Spleen (tissue), 11 donors: Measurements from ENCODE around the gene TEX14. TPM values are rescaled to one million over a fixed set of nuclear protein-coding genes. Genes with fewer than 3 reads are reported as not detected.

Experiments
- DNase-seq: peaks from one replicate; pipeline ENCODE4 v3.0.0-alpha.2; 2020
- H3K27ac ChIP-seq, 8 donors: fragments of 200-600 bp; sonication (generic) in 7 of 8; 1 replicate in 4 of 8; 2 replicates in 4 of 8; pipeline versions ENCODE4 v1.5.0 to v1.8.0; 2016 to 2021; ENCODE audit warnings: inconsistent platforms in 4 of 8, mild to moderate bottlenecking in 4 of 8, moderate library complexity in 1 of 8
- H3K27me3 ChIP-seq, 7 donors: fragments of 200-600 bp; sonication (generic) in 6 of 7; replicated peaks in 1 of 7; 1 replicate in 4 of 7; 2 replicates in 3 of 7; pipeline versions ENCODE4 v1.5.0 to v1.8.0; 2016 to 2021; ENCODE audit warnings: inconsistent platforms in 3 of 7, mild to moderate bottlenecking in 1 of 7
- H3K36me3 ChIP-seq, 6 donors: fragments of 200-600 bp; sonication (generic) in 5 of 6; 1 replicate in 4 of 6; 2 replicates in 2 of 6; pipeline versions ENCODE4 v1.5.0 to v1.8.0; 2016 to 2021; ENCODE audit warnings: inconsistent platforms in 2 of 6
- H3K4me1 ChIP-seq, 6 donors: fragments of 200-600 bp; sonication (generic) in 5 of 6; 1 replicate in 3 of 6; 2 replicates in 3 of 6; pipeline versions ENCODE4 v1.5.0 to v1.8.0; 2016 to 2021; ENCODE audit warnings: inconsistent platforms in 3 of 6
- H3K4me3 ChIP-seq, 8 donors: fragments of 200-600 bp; sonication (generic) in 7 of 8; 1 replicate in 4 of 8; 2 replicates in 4 of 8; pipeline versions ENCODE4 v1.5.0 to v1.8.0; 2016 to 2021; ENCODE audit warnings: inconsistent platforms in 4 of 8, mild to moderate bottlenecking in 4 of 8, moderate library complexity in 2 of 8
- H3K9me3 ChIP-seq, 8 donors: fragments of 200-600 bp; sonication (generic) in 7 of 8; 1 replicate in 4 of 8; 2 replicates in 4 of 8; pipeline versions ENCODE4 v1.5.0 to v1.8.0; 2016 to 2021; ENCODE audit warnings: inconsistent platforms in 4 of 8
- CTCF ChIP-seq, 11 experiments: fragments of 200-600 bp in 7 of 11; fragments of 450-650 bp in 4 of 11; sonication (generic) in 4 of 11; IDR thresholded peaks in 8 of 11; conservative IDR thresholded peaks in 3 of 11; 1 replicate in 7 of 11; 2 replicates in 4 of 11; pipeline versions ENCODE4 v1.4.0 to v1.8.0; 2016 to 2021; ENCODE audit warnings: antibody characterized with exemption in 11 of 11, inconsistent platforms in 4 of 11, mild to moderate bottlenecking in 1 of 11
- POLR2A ChIP-seq, 3 donors: fragments of 450-650 bp; IDR thresholded peaks; one replicate each; pipeline ENCODE4 v1.5.1; 2017; ENCODE audit warnings: antibody characterized with exemption in 3 of 3, mild to moderate bottlenecking in 1 of 3
- POLR2AphosphoS5 ChIP-seq, 3 donors: sonication (generic); formaldehyde crosslinking; IDR thresholded peaks; one replicate each; pipeline ENCODE4 v1.5.1; 2017; ENCODE audit warnings: antibody characterized with exemption in 3 of 3
- WGBS, 5 donors: extraction: QIAGEN DNeasy Blood & Tissue Kit in 3 of 5; methylation state at CpG; one replicate each; pipeline versions ENCODE4 v1.1.5 to v1.1.7; 2013 to 2018; 5-methylcytosine and 5-hydroxymethylcytosine counted together
- intact Hi-C: fragments of 100-400 bp; cut with DNase I; formaldehyde crosslinking; loops from one replicate; pipeline ENCODE4 v1.15.0; 2023; ENCODE audit warnings: low total_unique reads
- polyA plus RNA-seq, 3 donors: library from polyadenylated mRNA; stranded (reverse); fragments of 200-250 nt; gene quantifications; one replicate each; pipeline ENCODE4 v1.2.1, GENCODE V29; 2013
- total RNA-seq, 7 donors: library from RNA; depleted of rRNA in 3 of 7; stranded (reverse); fragments of >200 nt in 3 of 7; fragmentation: NEBNext Ultra II Directional in 4 of 7; extraction: Animal tissue kit (Norgen Biotek cat#: 25700) in 4 of 7; gene quantifications; one replicate each; pipeline versions ENCODE4 v1.1.0 to v1.2.1, GENCODE V29; 2016 to 2021
- donor health status: healthy with polysubstance abuse.
- donor health status: DM: no; HTN: no; CAD: no; lungs with moderate emphysema.
- donor health status: DM: no; HTN: no; CAD: no.
- donor health status: Bipolar disorder and iron deficiency.
- donor health status: healthy.
- donor health status: DM: no; HTN: no; CAD: no.
- donor health status: DM: yes; HTN: yes; CAD: no.

TEX14 gene
- total and polyA plus RNA-seq, 10 donors = 0.17 to 0.70 (median 0.39) TPM; not detected in 1

- 84 to 96% (median 95%) methylated on average over 2 of the region's 2 CpGs for WGBS, 5 donors
- no peak for DNase-seq
- H3K9me3 ChIP-seq = no peaks in the 10 kb centered on the region
- peaks cover 0 to 4% (median 0%) of the 10 kb centered on the region in 6 donors for H3K4me1 ChIP-seq
- H3K27me3 ChIP-seq = no peaks in the 10 kb centered on the region
- no peak for TF ChIP-seq POLR2A (IDR thresholded peaks at IDR 0.05)
- no peak for TF ChIP-seq POLR2AphosphoS5 (IDR thresholded peaks at IDR 0.05)
- no peak for TF ChIP-seq CTCF (IDR thresholded peaks at IDR 0.05 in 8 of 11, conservative IDR thresholded peaks at IDR 0.05 in 3 of 11)
- no peaks in the 10 kb centered on the region for H3K36me3 ChIP-seq
- no peak overlapping the region for H3K27ac ChIP-seq
- intact Hi-C loops = no loop called here
- H3K4me3 ChIP-seq = no peak overlapping the region
Observed at GRCh38 chr17:58580671-58581070, 111.2 kb downstream of the TEX14 start.

GRCh38 chr17:58577696-58578095, 114.1 kb downstream of the TEX14 start:
- peak in 10 of 11 experiments; percentile 12 to 65 (median 54) for TF ChIP-seq CTCF (IDR thresholded peaks at IDR 0.05 in 8 of 11, conservative IDR thresholded peaks at IDR 0.05 in 3 of 11)
- no peak for TF ChIP-seq POLR2AphosphoS5 (IDR thresholded peaks at IDR 0.05)
- TF ChIP-seq POLR2A (IDR thresholded peaks at IDR 0.05) = no peak
- Histone ChIP-seq H3K9me3 (no peaks in the 10 kb centered on the region), H3K27me3 (no peaks in the 10 kb centered on the region), H3K4me1 (peaks cover 0 to 4% (median 0%) of the 10 kb centered on the region in 6 donors), H3K4me3 (no peak overlapping the region), H3K27ac (no peak overlapping the region), H3K36me3 (no peaks in the 10 kb centered on the region)
- intact Hi-C loops = no loop called here
- WGBS, 5 donors = 10 to 29% (median 24%) methylated on average over 7 of the region's 7 CpGs
- peak; percentile 74 for DNase-seq

- 55 to 69% (median 64%) methylated on average over 3 of the region's 3 CpGs for WGBS, 5 donors
- intact Hi-C loops = no loop called here
- no peak overlapping the region for H3K4me3 ChIP-seq
- no peaks in the 10 kb centered on the region for H3K27me3 ChIP-seq
- H3K4me1 ChIP-seq = peaks cover 0 to 4% (median 0%) of the 10 kb centered on the region in 6 donors
- H3K9me3 ChIP-seq = no peaks in the 10 kb centered on the region
- TF ChIP-seq CTCF (IDR thresholded peaks at IDR 0.05 in 8 of 11, conservative IDR thresholded peaks at IDR 0.05 in 3 of 11) (no peak), POLR2AphosphoS5 (IDR thresholded peaks at IDR 0.05) (no peak), POLR2A (IDR thresholded peaks at IDR 0.05) (no peak)
- no peaks in the 10 kb centered on the region for H3K36me3 ChIP-seq
- H3K27ac ChIP-seq = no peak overlapping the region
- DNase-seq = no peak
Observed at GRCh38 chr17:58576679-58577367, 115.0 kb downstream of the TEX14 start.

GRCh38 chr17:58575511-58575910, 116.3 kb downstream of the TEX14 start:
- DNase-seq = no peak
- TF ChIP-seq POLR2AphosphoS5 (IDR thresholded peaks at IDR 0.05) (no peak), CTCF (IDR thresholded peaks at IDR 0.05 in 8 of 11, conservative IDR thresholded peaks at IDR 0.05 in 3 of 11) (no peak), POLR2A (IDR thresholded peaks at IDR 0.05) (no peak)
- intact Hi-C loops = no loop called here
- no peak overlapping the region for H3K4me3 ChIP-seq
- no peaks in the 10 kb centered on the region for H3K27me3 ChIP-seq
- WGBS, 5 donors = 0 to 17% (median 13%) methylated on average over 1 of the region's 1 CpG
- H3K4me1 ChIP-seq = peaks cover 0 to 4% (median 0%) of the 10 kb centered on the region in 6 donors
- no peaks in the 10 kb centered on the region for H3K36me3 ChIP-seq
- H3K27ac ChIP-seq = no peak overlapping the region
- H3K9me3 ChIP-seq = no peaks in the 10 kb centered on the region
